ENCODE measurements around the gene KIF5A. TPM values are rescaled to one million over a fixed set of nuclear protein-coding genes. Genes with fewer than 3 reads are reported as not detected.

The KIF5A gene
- total and polyA plus RNA-seq, 2 of the 4 experiments (the other 2 are of a cell fraction): 0.15 to 0.18 TPM

DNA sequence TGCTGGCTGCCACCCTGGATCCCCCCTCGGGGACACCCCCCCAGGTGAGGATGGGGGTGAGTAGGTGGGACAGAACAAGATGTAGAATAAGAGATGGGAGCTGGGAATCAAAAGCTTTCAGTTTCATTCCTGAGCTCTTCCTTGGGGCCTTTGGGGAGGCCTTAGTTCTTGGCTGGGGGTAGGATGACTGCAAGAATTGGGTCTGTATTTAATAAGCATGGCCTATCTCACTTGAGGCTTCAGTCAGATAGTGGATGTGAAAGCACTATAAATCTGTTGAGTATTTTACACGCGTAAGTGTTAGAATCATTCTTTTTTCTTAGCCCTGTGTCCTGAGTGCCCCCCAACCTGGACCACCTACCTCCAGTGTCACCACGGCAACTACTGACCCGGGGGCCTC is 22.7 kb upstream of the KIF5A start:
- Histone ChIP-seq H3K36me3 (ENCODE audit: control insufficient read depth, insufficient read depth, low read length) (peaks cover 67% of the 10 kb centered on the region), H3K79me1 (ENCODE audit: low read depth in 1 of 2, low read length in 2 of 2) (peaks cover 17 to 60% of the 10 kb centered on the region in 2 experiments), H2BK20ac (ENCODE audit: low read depth, low read length) (no peak overlapping the region), H3K9me1 (ENCODE audit: insufficient read depth, low read length) (peaks cover 11% of the 10 kb centered on the region), H3K27me3 (ENCODE audit: control insufficient read depth, insufficient read depth, low read length) (no peaks in the 10 kb centered on the region), H3K14ac (replicated peaks; ENCODE audit: low read depth, low read length) (no peak overlapping the region), H4K20me1 (ENCODE audit: insufficient read depth, low read length) (peaks cover 26% of the 10 kb centered on the region), H2BK15ac (ENCODE audit: low read depth, low read length) (no peak overlapping the region), H3K27ac (ENCODE audit: insufficient read depth, low read length) (no peak overlapping the region), H4K91ac (ENCODE audit: insufficient read depth, low read depth, low read length) (no peak overlapping the region), H3K4me3 (ENCODE audit: insufficient read depth, low read depth, low read length) (no peak overlapping the region), H2BK120ac (ENCODE audit: low read depth, low read length) (no peak overlapping the region), H3K4me2 (ENCODE audit: low read depth, low read length) (no peak overlapping the region), H3K4ac (ENCODE audit: low read depth, low read length) (no peak overlapping the region), H2AK5ac (ENCODE audit: low read depth, low read length) (no peak overlapping the region), H3K56ac (ENCODE audit: extremely low read depth, insufficient read depth, low read length) (no peak overlapping the region), H2AFZ (replicated peaks; ENCODE audit: low read length, poor library complexity) (no peak overlapping the region), H4K8ac (ENCODE audit: low read depth in 2 of 2, low read length in 2 of 2) (no peak overlapping the region), H3K18ac (ENCODE audit: low read depth, low read length) (no peak overlapping the region), H4K5ac (ENCODE audit: low read depth, low read length) (no peak overlapping the region), H3K9me3 (ENCODE audit: control insufficient read depth, insufficient read depth, low read length) (no peaks in the 10 kb centered on the region), H2AK9ac (replicated peaks; ENCODE audit: low read depth, low read length, poor library complexity) (no peak overlapping the region), H2BK5ac (ENCODE audit: low read depth, low read length, poor library complexity, severe bottlenecking) (no peak overlapping the region), H3K4me1 (ENCODE audit: control insufficient read depth, insufficient read depth, low read length) (peaks cover 10% of the 10 kb centered on the region), H3K9ac (ENCODE audit: low read depth, low read length) (no peak overlapping the region), H3K23ac (ENCODE audit: low read depth, low read length) (no peak overlapping the region)
- no TSS peak for BruUV-seq (replicated peaks)
- in situ Hi-C loops (cut with MboI; ENCODE audit: low sequenced_read_pairs): no loop called here
- dilution Hi-C loops (cut with HindIII; ENCODE audit: low sequenced_read_pairs, unreplicated experiment): no loop called here
- CTCF ChIA-PET: no interaction called here
- intact Hi-C loops (cut with micrococcal nuclease): no loop called here
- ATAC-seq (ENCODE audit: low read depth) (no peak), DNase-seq (no peak)
- WGBS, 2 experiments (ENCODE audit: extremely low coverage in 2 of 2, insufficient read length in 1 of 2): no CpG with 5 or more reads among the region's 5 CpGs
- TF ChIP-seq RCOR1 (IDR thresholded peaks at IDR 0.05; ENCODE audit: insufficient replicate concordance, low read length) (no peak), MXI1 (IDR thresholded peaks at IDR 0.05; ENCODE audit: borderline replicate concordance, low read depth, low read length) (no peak), SMC3 (IDR thresholded peaks at IDR 0.05; ENCODE audit: low read depth, low read length) (no peak), RFX5 (IDR thresholded peaks at IDR 0.05; ENCODE audit: low read depth, low read length) (no peak), MAZ (IDR thresholded peaks at IDR 0.05; ENCODE audit: borderline replicate concordance, low read depth, low read length) (no peak), FOS (IDR thresholded peaks at IDR 0.05; ENCODE audit: low read depth, low read length) (no peak), POLR2A (IDR thresholded peaks at IDR 0.05; ENCODE audit: low read depth, low read length) (no peak), MAFK (IDR thresholded peaks at IDR 0.05; ENCODE audit: low read depth, low read length) (no peak), RAD21 (IDR thresholded peaks at IDR 0.05; ENCODE audit: low read length) (no peak), ELK1 (IDR thresholded peaks at IDR 0.05; ENCODE audit: borderline replicate concordance, low read depth, low read length) (no peak), CEBPB (IDR thresholded peaks at IDR 0.05; ENCODE audit: low read depth, low read length) (no peak), BHLHE40 (IDR thresholded peaks at IDR 0.05; ENCODE audit: low read depth, low read length) (no peak), NFE2L2 (IDR thresholded peaks at IDR 0.05; ENCODE audit: low read depth, low read length) (no peak), CHD1 (IDR thresholded peaks at IDR 0.05; ENCODE audit: low read depth, low read length) (no peak)
- TF ChIP-seq, protein P1, sequence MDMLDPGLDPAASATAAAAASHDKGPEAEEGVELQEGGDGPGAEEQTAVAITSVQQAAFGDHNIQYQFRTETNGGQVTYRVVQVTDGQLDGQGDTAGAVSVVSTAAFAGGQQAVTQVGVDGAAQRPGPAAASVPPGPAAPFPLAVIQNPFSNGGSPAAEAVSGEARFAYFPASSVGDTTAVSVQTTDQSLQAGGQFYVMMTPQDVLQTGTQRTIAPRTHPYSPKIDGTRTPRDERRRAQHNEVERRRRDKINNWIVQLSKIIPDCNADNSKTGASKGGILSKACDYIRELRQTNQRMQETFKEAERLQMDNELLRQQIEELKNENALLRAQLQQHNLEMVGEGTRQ (IDR thresholded peaks at IDR 0.05; ENCODE audit: low read depth, low read length): no peak
- TF ChIP-seq, protein P2, sequence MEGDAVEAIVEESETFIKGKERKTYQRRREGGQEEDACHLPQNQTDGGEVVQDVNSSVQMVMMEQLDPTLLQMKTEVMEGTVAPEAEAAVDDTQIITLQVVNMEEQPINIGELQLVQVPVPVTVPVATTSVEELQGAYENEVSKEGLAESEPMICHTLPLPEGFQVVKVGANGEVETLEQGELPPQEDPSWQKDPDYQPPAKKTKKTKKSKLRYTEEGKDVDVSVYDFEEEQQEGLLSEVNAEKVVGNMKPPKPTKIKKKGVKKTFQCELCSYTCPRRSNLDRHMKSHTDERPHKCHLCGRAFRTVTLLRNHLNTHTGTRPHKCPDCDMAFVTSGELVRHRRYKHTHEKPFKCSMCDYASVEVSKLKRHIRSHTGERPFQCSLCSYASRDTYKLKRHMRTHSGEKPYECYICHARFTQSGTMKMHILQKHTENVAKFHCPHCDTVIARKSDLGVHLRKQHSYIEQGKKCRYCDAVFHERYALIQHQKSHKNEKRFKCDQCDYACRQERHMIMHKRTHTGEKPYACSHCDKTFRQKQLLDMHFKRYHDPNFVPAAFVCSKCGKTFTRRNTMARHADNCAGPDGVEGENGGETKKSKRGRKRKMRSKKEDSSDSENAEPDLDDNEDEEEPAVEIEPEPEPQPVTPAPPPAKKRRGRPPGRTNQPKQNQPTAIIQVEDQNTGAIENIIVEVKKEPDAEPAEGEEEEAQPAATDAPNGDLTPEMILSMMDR (conservative IDR thresholded peaks at IDR 0.05; ENCODE audit: low read depth, low read length): no peak
- POLR2A ChIA-PET (ENCODE audit: unreplicated experiment): no interaction called here
